ENCODE results near the gene CCNI. TPM values are rescaled to one million over a fixed set of nuclear protein-coding genes. Genes with fewer than 3 reads are reported as not detected.
"Not testable (repeated sequence)": the region's sequence is repeated elsewhere in the genome, so short reads cannot be mapped to it uniquely, and the experiment has no call there.

CCNI gene
- total RNA-seq, 1 donor: 186 TPM

GRCh38 chr4:77043507-77044136 lies 32.2 kb downstream of the CCNI start:
- no peak for DNase-seq (ENCODE audit: low read depth in 2 of 3, low spot score in 2 of 3)

- DNase-seq (ENCODE audit: low read depth in 2 of 3, low spot score in 2 of 3): peak in 1 of 3 donors; percentile 29
These were observed 34.7 kb downstream of the CCNI start for GRCh38 chr4:77040854-77041725.

GRCh38 chr4:77040270-77040669 lies 35.5 kb downstream of the CCNI start:
- no peak for DNase-seq (ENCODE audit: low read depth in 2 of 3, low spot score in 2 of 3)

GRCh38 chr4:77039796-77040195 lies 36.0 kb downstream of the CCNI start:
- no peak for DNase-seq (ENCODE audit: low read depth in 2 of 3, low spot score in 2 of 3)

- DNase-seq (ENCODE audit: low read depth in 2 of 3, low spot score in 2 of 3): no peak
These were observed 38.1 kb downstream of the CCNI start for GRCh38 chr4:77037736-77038135.

GRCh38 chr4:77037168-77037567 lies 38.6 kb downstream of the CCNI start:
- not testable (repeated sequence) for DNase-seq (ENCODE audit: low read depth in 2 of 3, low spot score in 2 of 3)

- no peak for DNase-seq (ENCODE audit: low read depth in 2 of 3, low spot score in 2 of 3)
These were observed 39.6 kb downstream of the CCNI start for GRCh38 chr4:77036206-77036605.

- no peak for DNase-seq (ENCODE audit: low read depth in 2 of 3, low spot score in 2 of 3)
These were observed 40.6 kb downstream of the CCNI start for GRCh38 chr4:77035153-77035552.

- DNase-seq (ENCODE audit: low read depth in 2 of 3, low spot score in 2 of 3): no peak
These were observed 44.2 kb downstream of the CCNI start for GRCh38 chr4:77031544-77031943.

- DNase-seq (ENCODE audit: low read depth in 2 of 3, low spot score in 2 of 3): not testable (repeated sequence)
These were observed 46.0 kb downstream of the CCNI start for GRCh38 chr4:77029757-77030156.

GRCh38 chr4:77028246-77028645 lies 47.5 kb downstream of the CCNI start:
- no peak for DNase-seq (ENCODE audit: low read depth in 2 of 3, low spot score in 2 of 3)

- no peak for DNase-seq (ENCODE audit: low read depth in 2 of 3, low spot score in 2 of 3)
These were observed 49.5 kb downstream of the CCNI start for GRCh38 chr4:77026322-77026704.

GRCh38 chr4:77025643-77026321 lies 50.0 kb downstream of the CCNI start:
- DNase-seq (ENCODE audit: low read depth in 2 of 3, low spot score in 2 of 3): no peak

GRCh38 chr4:77023920-77024319 lies 51.9 kb downstream of the CCNI start:
- no peak for DNase-seq (ENCODE audit: low read depth in 2 of 3, low spot score in 2 of 3)

GRCh38 chr4:77022560-77023179 lies 53.1 kb downstream of the CCNI start:
- no peak for DNase-seq (ENCODE audit: low read depth in 2 of 3, low spot score in 2 of 3)

- DNase-seq (ENCODE audit: low read depth in 2 of 3, low spot score in 2 of 3): no peak
These were observed 54.1 kb downstream of the CCNI start for GRCh38 chr4:77021614-77022089.

GRCh38 chr4:77020017-77020416 lies 55.8 kb downstream of the CCNI start:
- no peak for DNase-seq (ENCODE audit: low read depth in 2 of 3, low spot score in 2 of 3)

- DNase-seq (ENCODE audit: low read depth in 2 of 3, low spot score in 2 of 3): no peak
These were observed 60.4 kb downstream of the CCNI start for GRCh38 chr4:77015390-77015789.

GRCh38 chr4:77014256-77014655 lies 61.5 kb downstream of the CCNI start:
- DNase-seq (ENCODE audit: low read depth in 2 of 3, low spot score in 2 of 3): peak in 1 of 3 donors; percentile 24

- DNase-seq (ENCODE audit: low read depth in 2 of 3, low spot score in 2 of 3): no peak
These were observed 63.1 kb downstream of the CCNI start for GRCh38 chr4:77012726-77013125.

GRCh38 chr4:77010841-77011354 lies 64.9 kb downstream of the CCNI start:
- no peak for DNase-seq (ENCODE audit: low read depth in 2 of 3, low spot score in 2 of 3)
